WTC11 (cell line): ENCODE results near the gene MAP3K7.

Experiments
- ESRRA ChIP-seq: sonication (generic); formaldehyde crosslinking; IDR thresholded peaks from 2 replicates; pipeline ENCODE4 v1.8.1; 2022; ENCODE audit warnings: mild to moderate bottlenecking, missing genetic modification reagents, borderline replicate concordance
- FOXP1 ChIP-seq: sonication (generic); formaldehyde crosslinking; IDR thresholded peaks from 2 replicates; pipeline ENCODE4 v1.8.0; 2022; ENCODE audit warnings: missing genetic modification reagents, mild to moderate bottlenecking, moderate library complexity, borderline replicate concordance
- JUN ChIP-seq: sonication (generic); formaldehyde crosslinking; IDR thresholded peaks from 2 replicates; pipeline ENCODE4 v1.8.0; 2023; ENCODE audit warnings: mild to moderate bottlenecking, missing genetic modification reagents
- ZNF138 ChIP-seq: sonication (generic); formaldehyde crosslinking; conservative IDR thresholded peaks from 2 replicates; pipeline ENCODE4 v1.8.1; 2022; ENCODE audit warnings: mild to moderate bottlenecking, moderate library complexity, missing genetic modification reagents
- TF ChIP-seq, protein P1 (sequence below): fragments of 200-600 bp; IDR thresholded peaks from 2 replicates; pipeline ENCODE4 v1.8.0; 2022; ENCODE audit warnings: antibody characterized with exemption
- TF ChIP-seq, protein P2 (sequence below): sonication (generic); formaldehyde crosslinking; IDR thresholded peaks from 2 replicates; pipeline ENCODE4 v1.8.0; 2022; ENCODE audit warnings: mild to moderate bottlenecking, missing genetic modification reagents
- TF ChIP-seq, protein P3 (sequence below): sonication (generic); formaldehyde crosslinking; IDR thresholded peaks from 2 replicates; pipeline ENCODE4 v1.8.1; 2022; ENCODE audit warnings: missing genetic modification reagents, borderline replicate concordance
- TF ChIP-seq, protein P4 (sequence below): sonication (generic); formaldehyde crosslinking; IDR thresholded peaks from 2 replicates; pipeline ENCODE4 v1.8.1; 2023; ENCODE audit warnings: mild to moderate bottlenecking, missing genetic modification reagents, moderate library complexity

DNA sequence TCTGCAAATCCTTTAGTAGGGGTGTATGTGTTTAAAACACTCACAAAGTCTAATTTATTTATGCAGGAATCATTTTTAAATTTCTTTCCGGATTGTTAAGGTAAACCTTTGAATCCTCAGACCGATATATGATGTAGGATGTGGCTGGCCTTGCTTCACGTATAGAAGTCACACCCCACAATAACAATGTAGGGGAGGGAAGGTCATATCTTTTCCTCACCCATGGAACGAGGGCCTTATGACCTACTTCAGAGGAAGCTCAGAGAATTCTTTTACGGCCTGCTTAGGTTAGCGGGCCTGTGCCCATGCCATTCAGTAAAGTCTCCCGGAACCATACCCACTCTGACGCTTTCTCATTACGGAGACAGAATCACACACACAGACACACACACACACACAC, 102.9 kb downstream of the MAP3K7 start:
- TF ChIP-seq, protein P1, sequence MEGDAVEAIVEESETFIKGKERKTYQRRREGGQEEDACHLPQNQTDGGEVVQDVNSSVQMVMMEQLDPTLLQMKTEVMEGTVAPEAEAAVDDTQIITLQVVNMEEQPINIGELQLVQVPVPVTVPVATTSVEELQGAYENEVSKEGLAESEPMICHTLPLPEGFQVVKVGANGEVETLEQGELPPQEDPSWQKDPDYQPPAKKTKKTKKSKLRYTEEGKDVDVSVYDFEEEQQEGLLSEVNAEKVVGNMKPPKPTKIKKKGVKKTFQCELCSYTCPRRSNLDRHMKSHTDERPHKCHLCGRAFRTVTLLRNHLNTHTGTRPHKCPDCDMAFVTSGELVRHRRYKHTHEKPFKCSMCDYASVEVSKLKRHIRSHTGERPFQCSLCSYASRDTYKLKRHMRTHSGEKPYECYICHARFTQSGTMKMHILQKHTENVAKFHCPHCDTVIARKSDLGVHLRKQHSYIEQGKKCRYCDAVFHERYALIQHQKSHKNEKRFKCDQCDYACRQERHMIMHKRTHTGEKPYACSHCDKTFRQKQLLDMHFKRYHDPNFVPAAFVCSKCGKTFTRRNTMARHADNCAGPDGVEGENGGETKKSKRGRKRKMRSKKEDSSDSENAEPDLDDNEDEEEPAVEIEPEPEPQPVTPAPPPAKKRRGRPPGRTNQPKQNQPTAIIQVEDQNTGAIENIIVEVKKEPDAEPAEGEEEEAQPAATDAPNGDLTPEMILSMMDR, result no peak
- TF ChIP-seq, protein P2, sequence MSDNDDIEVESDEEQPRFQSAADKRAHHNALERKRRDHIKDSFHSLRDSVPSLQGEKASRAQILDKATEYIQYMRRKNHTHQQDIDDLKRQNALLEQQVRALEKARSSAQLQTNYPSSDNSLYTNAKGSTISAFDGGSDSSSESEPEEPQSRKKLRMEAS, result no peak
- TF ChIP-seq ZNF138 (CRISPR knock-in tag) (no peak), JUN (CRISPR knock-in tag) (no peak), ESRRA (CRISPR knock-in tag) (no peak), FOXP1 (CRISPR knock-in tag) (no peak)
- TF ChIP-seq, protein P3, sequence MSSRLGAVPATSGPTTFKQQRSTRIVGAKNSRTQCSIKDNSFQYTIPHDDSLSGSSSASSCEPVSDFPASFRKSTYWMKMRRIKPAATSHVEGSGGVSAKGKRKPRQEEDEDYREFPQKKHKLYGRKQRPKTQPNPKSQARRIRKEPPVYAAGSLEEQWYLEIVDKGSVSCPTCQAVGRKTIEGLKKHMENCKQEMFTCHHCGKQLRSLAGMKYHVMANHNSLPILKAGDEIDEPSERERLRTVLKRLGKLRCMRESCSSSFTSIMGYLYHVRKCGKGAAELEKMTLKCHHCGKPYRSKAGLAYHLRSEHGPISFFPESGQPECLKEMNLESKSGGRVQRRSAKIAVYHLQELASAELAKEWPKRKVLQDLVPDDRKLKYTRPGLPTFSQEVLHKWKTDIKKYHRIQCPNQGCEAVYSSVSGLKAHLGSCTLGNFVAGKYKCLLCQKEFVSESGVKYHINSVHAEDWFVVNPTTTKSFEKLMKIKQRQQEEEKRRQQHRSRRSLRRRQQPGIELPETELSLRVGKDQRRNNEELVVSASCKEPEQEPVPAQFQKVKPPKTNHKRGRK, result no peak
- TF ChIP-seq, protein P4, sequence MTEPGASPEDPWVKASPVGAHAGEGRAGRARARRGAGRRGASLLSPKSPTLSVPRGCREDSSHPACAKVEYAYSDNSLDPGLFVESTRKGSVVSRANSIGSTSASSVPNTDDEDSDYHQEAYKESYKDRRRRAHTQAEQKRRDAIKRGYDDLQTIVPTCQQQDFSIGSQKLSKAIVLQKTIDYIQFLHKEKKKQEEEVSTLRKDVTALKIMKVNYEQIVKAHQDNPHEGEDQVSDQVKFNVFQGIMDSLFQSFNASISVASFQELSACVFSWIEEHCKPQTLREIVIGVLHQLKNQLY (CRISPR knock-in tag), result no peak
